ENCODE data around the gene ZMYM2. TPM values are rescaled to one million over a fixed set of nuclear protein-coding genes. Genes with fewer than 3 reads are reported as not detected.

ZMYM2 gene
- total and polyA plus RNA-seq, 10 of the 15 experiments (the other 5 are each of a cell fraction or from before 2014, with no cell fraction given) = 9.5 to 60.4 (median 34.6) TPM

- TF ChIP-seq NKRF (conservative IDR thresholded peaks at IDR 0.05) (0 out of 2 replicates have a peak, but pooled peaks have one; percentile 19), RUNX3 (IDR thresholded peaks at IDR 0.05; ENCODE audit: low read length) (peak; percentile 53), CHD2 (IDR thresholded peaks at IDR 0.05; ENCODE audit: borderline replicate concordance, low read depth, low read length) (no peak), ZBED1 (IDR thresholded peaks at IDR 0.05; ENCODE audit: borderline replicate concordance) (no peak), MAX (IDR thresholded peaks at IDR 0.05; ENCODE audit: low read depth, low read length) (0 out of 2 replicates have a peak, but pooled peaks have one; percentile 20), LARP7 (IDR thresholded peaks at IDR 0.05) (no peak), POLR2A (IDR thresholded peaks at IDR 0.05; ENCODE audit: low read depth, low read length) (peak; percentile 11; the same call in 1 of the 2 replicates), E4F1 (IDR thresholded peaks at IDR 0.05; ENCODE audit: borderline replicate concordance, partially characterized antibody) (no peak), ZNF592 (IDR thresholded peaks at IDR 0.05) (no peak), PAX8 (IDR thresholded peaks at IDR 0.05) (no peak), MLLT1 (IDR thresholded peaks at IDR 0.05) (peak; percentile 13; the same call in 1 of the 2 replicates), CTCF (IDR thresholded peaks at IDR 0.05 in 2 of 3, conservative IDR thresholded peaks at IDR 0.05 in 1 of 3; ENCODE audit: control insufficient read depth in 2 of 3, extremely low read depth in 1 of 3, insufficient read depth in 1 of 3, low read depth in 3 of 3, low read length in 3 of 3) (peak in 2 of 3 experiments; percentile 1 to 13; a peak in 1 of 6 replicates), E2F4 (IDR thresholded peaks at IDR 0.05; ENCODE audit: low read depth, low read length) (no peak), STAT1 (conservative IDR thresholded peaks at IDR 0.05) (no peak), NR2C2 (IDR thresholded peaks at IDR 0.05; ENCODE audit: borderline replicate concordance, control insufficient read depth, insufficient read length, low read depth) (no peak)
Observed at GRCh38 chr13:19959141-19959830, 759 bp downstream of the ZMYM2 start (continued).
